ENCODE results near the gene SOBP.

Gene SOBP

GRCh38 chr6:107539849-107540464, 50.0 kb downstream of the SOBP start:
- TF ChIP-seq, protein P1, sequence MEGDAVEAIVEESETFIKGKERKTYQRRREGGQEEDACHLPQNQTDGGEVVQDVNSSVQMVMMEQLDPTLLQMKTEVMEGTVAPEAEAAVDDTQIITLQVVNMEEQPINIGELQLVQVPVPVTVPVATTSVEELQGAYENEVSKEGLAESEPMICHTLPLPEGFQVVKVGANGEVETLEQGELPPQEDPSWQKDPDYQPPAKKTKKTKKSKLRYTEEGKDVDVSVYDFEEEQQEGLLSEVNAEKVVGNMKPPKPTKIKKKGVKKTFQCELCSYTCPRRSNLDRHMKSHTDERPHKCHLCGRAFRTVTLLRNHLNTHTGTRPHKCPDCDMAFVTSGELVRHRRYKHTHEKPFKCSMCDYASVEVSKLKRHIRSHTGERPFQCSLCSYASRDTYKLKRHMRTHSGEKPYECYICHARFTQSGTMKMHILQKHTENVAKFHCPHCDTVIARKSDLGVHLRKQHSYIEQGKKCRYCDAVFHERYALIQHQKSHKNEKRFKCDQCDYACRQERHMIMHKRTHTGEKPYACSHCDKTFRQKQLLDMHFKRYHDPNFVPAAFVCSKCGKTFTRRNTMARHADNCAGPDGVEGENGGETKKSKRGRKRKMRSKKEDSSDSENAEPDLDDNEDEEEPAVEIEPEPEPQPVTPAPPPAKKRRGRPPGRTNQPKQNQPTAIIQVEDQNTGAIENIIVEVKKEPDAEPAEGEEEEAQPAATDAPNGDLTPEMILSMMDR (IDR thresholded peaks at IDR 0.05; ENCODE audit: control extremely low read depth, extremely low read depth, low read depth, missing control alignments), result no peak
- ChIA-PET CTCF (interaction anchor here (0.9 kb wide), 1 partner anchor 13 kb away, joined by 3 read pairs; no protein-coding TSS in a partner anchor), POLR2A (no interaction called here)
- no peak for DNase-seq (ENCODE audit: extremely low spot score)

GRCh38 chr6:107540465-107540857, 50.5 kb downstream of the SOBP start:
- no peak for DNase-seq (ENCODE audit: extremely low spot score)
- CTCF ChIA-PET, result interaction anchor here (0.9 kb wide), 1 partner anchor 12 kb away, joined by 3 read pairs; no protein-coding TSS in a partner anchor
- POLR2A ChIA-PET, result no interaction called here
- TF ChIP-seq, protein P1 (IDR thresholded peaks at IDR 0.05; ENCODE audit: control extremely low read depth, extremely low read depth, low read depth, missing control alignments), result no peak

GRCh38 chr6:107542192-107542668, 52.3 kb downstream of the SOBP start:
- POLR2A ChIA-PET, result no interaction called here
- CTCF ChIA-PET, result interaction anchor here (1.2 kb wide), 1 partner anchor 69 kb away, joined by 3 read pairs; no protein-coding TSS in a partner anchor
- TF ChIP-seq, protein P1 (IDR thresholded peaks at IDR 0.05; ENCODE audit: control extremely low read depth, extremely low read depth, low read depth, missing control alignments), result no peak
- no peak for DNase-seq (ENCODE audit: extremely low spot score)

- DNase-seq (ENCODE audit: extremely low spot score), result no peak
- CTCF ChIA-PET, result interaction anchor here (0.7 to 1.4 kb wide), 4 partner anchors 9 to 69 kb away, joined by 3 to 4 read pairs (median 4); no protein-coding TSS in a partner anchor
- TF ChIP-seq, protein P1 (IDR thresholded peaks at IDR 0.05; ENCODE audit: control extremely low read depth, extremely low read depth, low read depth, missing control alignments), result no peak
- POLR2A ChIA-PET, result no interaction called here
Measured at GRCh38 chr6:107543088-107543487, 53.2 kb downstream of the SOBP start.

DNA sequence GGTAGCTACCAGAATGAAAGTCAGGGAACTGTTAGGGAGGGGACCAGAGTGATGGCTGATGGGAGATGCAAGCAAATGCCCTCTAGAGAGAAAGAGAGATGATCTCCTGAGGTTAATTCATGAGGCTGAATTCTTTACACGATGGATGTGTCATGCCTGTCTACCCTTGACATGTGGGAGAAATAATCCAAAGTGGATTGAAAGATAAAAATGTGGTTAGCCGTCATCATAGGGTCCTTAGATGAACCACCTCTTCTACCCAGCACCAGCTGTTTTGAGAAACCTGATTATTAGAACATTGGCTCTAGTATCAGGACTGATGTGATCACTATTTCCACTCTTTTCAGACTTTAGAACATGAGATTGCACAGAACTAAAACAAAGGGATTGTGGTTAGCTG, 53.6 kb downstream of the SOBP start:
- POLR2A ChIA-PET, result no interaction called here
- CTCF ChIA-PET, result interaction anchor here (0.7 to 1.4 kb wide), 6 partner anchors 9 to 70 kb away, joined by 3 to 4 read pairs (median 4); no protein-coding TSS in a partner anchor
- TF ChIP-seq, protein P1 (IDR thresholded peaks at IDR 0.05; ENCODE audit: control extremely low read depth, extremely low read depth, low read depth, missing control alignments), result no peak
- no peak for DNase-seq (ENCODE audit: extremely low spot score)

- CTCF ChIA-PET, result interaction anchor here (1.0 kb wide), 1 partner anchor 8 kb away, joined by 3 read pairs; no protein-coding TSS in a partner anchor
- POLR2A ChIA-PET, result no interaction called here
Measured at GRCh38 chr6:107545763-107546162, 55.8 kb downstream of the SOBP start.

More at GRCh38 chr6:107545763-107546162, 55.8 kb downstream of the SOBP start:
- TF ChIP-seq, protein P1 (IDR thresholded peaks at IDR 0.05; ENCODE audit: control extremely low read depth, extremely low read depth, low read depth, missing control alignments), result no peak
- DNase-seq (ENCODE audit: extremely low spot score), result no peak

All from GM10248 (cell line).